Adrenal gland (tissue), 12 donors: Measurements from ENCODE around the gene BCAS3. TPM values are rescaled to one million over a fixed set of nuclear protein-coding genes. Genes with fewer than 3 reads are reported as not detected.

Source experiments
- DNase-seq, 7 donors: peaks; one replicate each; pipeline ENCODE4 v3.0.0-alpha.2; 2019 to 2020
- H3K27ac ChIP-seq, 5 donors: fragments of 200-600 bp; sonication (generic) in 4 of 5; 1 replicate in 3 of 5; 2 replicates in 2 of 5; pipeline versions ENCODE4 v1.5.1 to v1.8.0; 2016 to 2020; ENCODE audit warnings: mild to moderate bottlenecking in 1 of 5
- H3K27me3 ChIP-seq: fragments of 200-600 bp; 2 replicates; pipeline ENCODE4 v1.8.0; 2021
- H3K36me3 ChIP-seq, 2 donors: fragments of 200-600 bp; replicated peaks in 1 of 2; 1 replicate in 1 of 2; 2 replicates in 1 of 2; pipeline versions ENCODE4 v1.5.1 to v1.8.0; 2018 to 2022
- H3K4me1 ChIP-seq, 2 donors: fragments of 200-600 bp; replicated peaks in 1 of 2; 1 replicate in 1 of 2; 2 replicates in 1 of 2; pipeline versions ENCODE4 v1.5.1 to v1.8.0; 2018 to 2021
- H3K4me3 ChIP-seq, 4 donors: fragments of 200-600 bp; sonication (generic) in 3 of 4; one replicate each; pipeline ENCODE4 v1.5.1; 2016 to 2018
- H3K9me3 ChIP-seq, 3 donors: fragments of 200-600 bp; sonication (generic) in 1 of 3; replicated peaks in 1 of 3; 1 replicate in 2 of 3; 2 replicates in 1 of 3; pipeline versions ENCODE4 v1.5.1 to v1.8.0; 2016 to 2021
- CTCF ChIP-seq, 6 experiments: fragments of 450-650 bp in 4 of 6; fragments of 200-600 bp in 2 of 6; sonication (generic) in 1 of 6; IDR thresholded peaks; 1 replicate in 5 of 6; 2 replicates in 1 of 6; pipeline versions ENCODE4 v1.5.1 to v1.8.0; 2016 to 2021; ENCODE audit warnings: antibody characterized with exemption in 6 of 6, mild to moderate bottlenecking in 2 of 6, moderate library complexity in 1 of 6
- POLR2A ChIP-seq, 2 donors: fragments of 450-650 bp; IDR thresholded peaks; one replicate each; pipeline ENCODE4 v1.6.1; 2017; ENCODE audit warnings: antibody characterized with exemption in 2 of 2, mild to moderate bottlenecking in 2 of 2, moderate library complexity in 1 of 2
- WGBS, 4 donors: extraction: QIAGEN DNeasy Blood & Tissue Kit in 2 of 4; methylation state at CpG; one replicate each; pipeline versions ENCODE4 v1.1.5 to v1.1.7; 2013 to 2017; 5-methylcytosine and 5-hydroxymethylcytosine counted together
- intact Hi-C, 2 donors: fragments of 100-400 bp; cut with DNase I; formaldehyde crosslinking; loops; one replicate each; pipeline versions ENCODE4 v1.14.1 to v1.15.0; 2022 to 2023
- polyA plus RNA-seq, 3 donors: library from polyadenylated mRNA; stranded (reverse); fragments of 200-250 nt in 2 of 3; fragments of 350-450 nt in 1 of 3; fragmentation: Illumina TruSeq in 1 of 3; extraction: RNeasy Lipid Tissue Mini Kit (QIAGEN cat#74804) in 1 of 3; gene quantifications; one replicate each; pipeline ENCODE4 v1.2.3, GENCODE V29; 2013 to 2014
- total RNA-seq, 9 donors: library from RNA; depleted of rRNA in 4 of 9; stranded (reverse); fragments of >200 nt in 4 of 9; fragments of 120-200 nt in 1 of 9; fragmentation: NEBNext Ultra II Directional in 1 of 9; extraction: Animal tissue kit (Norgen Biotek cat#: 25700) in 1 of 9; gene quantifications; one replicate each; pipeline versions ENCODE4 v1.1.0 to v1.2.4, GENCODE V29; 2013 to 2023
- donor health status: healthy with polysubstance abuse.
- donor health status: Bipolar disorder and iron deficiency.
- donor health status: DM: yes; HTN: yes; CAD: no.
- donor health status: DM: no; HTN: no; CAD: no.
- donor health status: DM: no; HTN: no; CAD: no.
- donor health status: DM: yes; HTN: yes; CAD: no.

The BCAS3 gene
- total and polyA plus RNA-seq, 12 donors = 9.4 to 105 (median 29.0) TPM

- no peaks in the 10 kb centered on the region for H3K9me3 ChIP-seq
- no peak overlapping the region for H3K4me3 ChIP-seq
- intact Hi-C loops = no loop called here
- no peak overlapping the region for H3K27ac ChIP-seq
- H3K27me3 ChIP-seq = no peaks in the 10 kb centered on the region
- no peaks in the 10 kb centered on the region for H3K36me3 ChIP-seq
- no peak for TF ChIP-seq POLR2A (IDR thresholded peaks at IDR 0.05)
- TF ChIP-seq CTCF (IDR thresholded peaks at IDR 0.05) = no peak
- 92 to 95% (median 94%) methylated on average over 13 of the region's 13 CpGs for WGBS, 4 donors
- H3K4me1 ChIP-seq = no peaks in the 10 kb centered on the region
- DNase-seq = no peak
Measured at GRCh38 chr17:61363601-61364462, 686.2 kb downstream of the BCAS3 start.

GRCh38 chr17:61364463-61364846 is 686.8 kb downstream of the BCAS3 start:
- Histone ChIP-seq H3K4me3 (no peak overlapping the region), H3K36me3 (no peaks in the 10 kb centered on the region), H3K9me3 (no peaks in the 10 kb centered on the region), H3K27me3 (no peaks in the 10 kb centered on the region), H3K27ac (no peak overlapping the region), H3K4me1 (no peaks in the 10 kb centered on the region)
- WGBS, 4 donors = 94 to 97% (median 97%) methylated on average over 3 of the region's 3 CpGs
- no peak for DNase-seq
- intact Hi-C loops = no loop called here
- TF ChIP-seq CTCF (IDR thresholded peaks at IDR 0.05) (no peak), POLR2A (IDR thresholded peaks at IDR 0.05) (no peak)

GRCh38 chr17:61366076-61366714 is 688.5 kb downstream of the BCAS3 start:
- Histone ChIP-seq H3K9me3 (no peaks in the 10 kb centered on the region), H3K4me3 (no peak overlapping the region), H3K27me3 (no peaks in the 10 kb centered on the region), H3K36me3 (no peaks in the 10 kb centered on the region), H3K27ac (no peak overlapping the region), H3K4me1 (no peaks in the 10 kb centered on the region)
- TF ChIP-seq CTCF (IDR thresholded peaks at IDR 0.05) (no peak), POLR2A (IDR thresholded peaks at IDR 0.05) (no peak)
- intact Hi-C loops = no loop called here
- 90 to 96% (median 93%) methylated on average over 7 to 8 of the region's 8 CpGs for WGBS, 4 donors
- no peak for DNase-seq

- Histone ChIP-seq H3K9me3 (no peaks in the 10 kb centered on the region), H3K27ac (no peak overlapping the region), H3K4me1 (no peaks in the 10 kb centered on the region), H3K27me3 (no peaks in the 10 kb centered on the region), H3K4me3 (no peak overlapping the region), H3K36me3 (no peaks in the 10 kb centered on the region)
- WGBS, 4 donors = 83 to 90% (median 86%) methylated on average over 19 of the region's 19 CpGs
- DNase-seq = no peak
- intact Hi-C loops = no loop called here
- TF ChIP-seq CTCF (IDR thresholded peaks at IDR 0.05) (no peak), POLR2A (IDR thresholded peaks at IDR 0.05) (no peak)
Measured at GRCh38 chr17:61366715-61367413, 689.2 kb downstream of the BCAS3 start.
